HuH-7.5 (cell line): ENCODE measurements around the gene ZNF223.

Source experiments
- DNase-seq: peaks from one replicate; pipeline ENCODE4 v3.0.0; 2011; ENCODE audit warnings: low spot score

ZNF223 gene

GRCh38 chr19:44071824-44072542 is 20.1 kb downstream of the ZNF223 start, which contains the start of gene ZNF284:
ZNF284 (plus strand) TSS chr19:44072159; CDS start chr19:44076390, 4,231 bp downstream.
- peak; percentile 87 for DNase-seq

GRCh38 chr19:44072543-44073401 is 20.9 kb downstream of the ZNF223 start:
- DNase-seq, result peak; percentile 27

- DNase-seq, result no peak
Observed at GRCh38 chr19:44076325-44076724, 24.5 kb downstream of the ZNF223 start.

GRCh38 chr19:44092108-44092507 is 40.3 kb downstream of the ZNF223 start:
- DNase-seq, result no peak

- peak; percentile 82 for DNase-seq
Observed at GRCh38 chr19:44093931-44094765, 42.3 kb downstream of the ZNF223 start, which contains the start of gene ZNF224. ZNF224 (plus strand) TSS chr19:44094361; CDS start chr19:44097874, 3,513 bp downstream.

- no peak for DNase-seq
Observed at GRCh38 chr19:44107751-44108150, 55.9 kb downstream of the ZNF223 start.

- no peak for DNase-seq
Observed at GRCh38 chr19:44109458-44109857, 57.6 kb downstream of the ZNF223 start.

- DNase-seq, result no peak
Observed at GRCh38 chr19:44111910-44112463, 60.2 kb downstream of the ZNF223 start.

GRCh38 chr19:44112802-44113137 is 60.9 kb downstream of the ZNF223 start:
- no peak for DNase-seq

GRCh38 chr19:44113138-44113783 is 61.4 kb downstream of the ZNF223 start, which contains the start of gene ZNF225:
ZNF225 (plus strand) TSS chr19:44113399; CDS start chr19:44115828, 2,429 bp downstream.
- peak; percentile 78 for DNase-seq

GRCh38 chr19:44113784-44114390 is 62.1 kb downstream of the ZNF223 start:
- DNase-seq, result no peak
